HepG2 (cell line): Measurements from ENCODE around the gene CFAP119. TPM values are rescaled to one million over a fixed set of nuclear protein-coding genes. Genes with fewer than 3 reads are reported as not detected.
A peak's percentile ranks its signal among the peaks of the same experiment; 100 is the strongest.

Experiments used
- AGO2 ChIP-seq: fragments of 200-400 bp; formaldehyde crosslinking; optimal IDR thresholded peaks from 2 replicates; pipeline ENCODE3; 2017; ENCODE audit warnings: mild to moderate bottlenecking, low read depth, low read length, moderate library complexity
- FOXJ3 ChIP-seq: sonication (generic); formaldehyde crosslinking; IDR thresholded peaks from 2 replicates; pipeline ENCODE4 v1.4.0; 2020; ENCODE audit warnings: missing genetic modification reagents, mild to moderate bottlenecking, borderline replicate concordance
- MAF1 ChIP-seq: sonication (generic); formaldehyde crosslinking; IDR thresholded peaks from 2 replicates; pipeline ENCODE4 v1.5.0; 2020; ENCODE audit warnings: missing genetic modification reagents, borderline replicate concordance
- ONECUT2 ChIP-seq: sonication (generic); formaldehyde crosslinking; IDR thresholded peaks from 2 replicates; pipeline ENCODE4 v1.4.0; 2020; ENCODE audit warnings: missing genetic modification reagents
- POLR2AphosphoS5 ChIP-seq: IDR thresholded peaks from 2 replicates; pipeline ENCODE4 v1.6.1; 2012; ENCODE audit warnings: low read depth, low read length
- SIX1 ChIP-seq: sonication (generic); formaldehyde crosslinking; IDR thresholded peaks from 2 replicates; pipeline ENCODE4 v1.4.0; 2020; ENCODE audit warnings: missing genetic modification reagents, borderline replicate concordance
- TP53 ChIP-seq: sonication (generic); formaldehyde crosslinking; conservative IDR thresholded peaks from 2 replicates; pipeline ENCODE4 v1.4.0; 2020; ENCODE audit warnings: missing genetic modification reagents
- ZFP37 ChIP-seq: sonication (generic); formaldehyde crosslinking; IDR thresholded peaks from 2 replicates; pipeline ENCODE4 v1.4.0; 2020; ENCODE audit warnings: missing genetic modification reagents, borderline replicate concordance
- ZFP41 ChIP-seq: sonication (generic); formaldehyde crosslinking; IDR thresholded peaks from 2 replicates; pipeline ENCODE4 v1.4.0; 2020; ENCODE audit warnings: mild to moderate bottlenecking, missing genetic modification reagents, borderline replicate concordance
- ZIK1 ChIP-seq: sonication (generic); formaldehyde crosslinking; IDR thresholded peaks from 2 replicates; pipeline ENCODE4 v1.5.0; 2020; ENCODE audit warnings: mild to moderate bottlenecking, low read depth, missing genetic modification reagents, borderline replicate concordance
- ZNF615 ChIP-seq: sonication (generic); formaldehyde crosslinking; IDR thresholded peaks from 2 replicates; pipeline ENCODE4 v1.5.0; 2020; ENCODE audit warnings: mild to moderate bottlenecking, missing genetic modification reagents, borderline replicate concordance
- polyA plus RNA-seq, 8 experiments: library from polyadenylated mRNA; depleted of rRNA in 3 of 8; stranded (reverse) in 7 of 8; unstranded in 1 of 8; fragments of >200 nt; fragmentation: Illumina TruSeq in 4 of 8; extraction: Trizol in 4 of 8; gene quantifications; 2 replicates each; pipeline versions ENCODE4 v1.2.1 to v1.2.3, GENCODE V29; 2011 to 2016; ENCODE audit warnings: low read depth in 4 of 8, missing spikeins in 1 of 8, mixed read lengths in 1 of 8; ENCODE audit not compliant: insufficient read depth in 1 of 8
- total RNA-seq, 5 experiments: library from RNA; depleted of rRNA; stranded (reverse); fragments of >200 nt; fragmentation: Illumina TruSeq; extraction: Trizol; gene quantifications; 2 replicates each; pipeline ENCODE4 v1.2.3, GENCODE V29; 2016; ENCODE audit warnings: low read depth in 1 of 5
- TF ChIP-seq, protein P1 (sequence below): sonication (generic); formaldehyde crosslinking; conservative IDR thresholded peaks from 2 replicates; pipeline ENCODE4 v1.5.0; 2020; ENCODE audit warnings: missing genetic modification reagents
- TF ChIP-seq, protein P2 (sequence below): sonication (generic); formaldehyde crosslinking; IDR thresholded peaks from 2 replicates; pipeline ENCODE4 v1.5.0; 2020; ENCODE audit warnings: mild to moderate bottlenecking, missing genetic modification reagents, borderline replicate concordance
- TF ChIP-seq, protein P3 (sequence below): sonication (generic); formaldehyde crosslinking; IDR thresholded peaks from 2 replicates; pipeline ENCODE4 v1.4.0; 2020; ENCODE audit warnings: missing genetic modification reagents, mild to moderate bottlenecking, borderline replicate concordance
- TF ChIP-seq, protein P4 (sequence below): sonication (generic); formaldehyde crosslinking; IDR thresholded peaks from 2 replicates; pipeline ENCODE4 v1.4.0; 2020; ENCODE audit warnings: mild to moderate bottlenecking, missing genetic modification reagents, borderline replicate concordance

CFAP119 gene
- total and polyA plus RNA-seq, 2 of the 13 experiments (the other 11 are each of a cell fraction or from before 2014, with no cell fraction given): 6.4 TPM

DNA sequence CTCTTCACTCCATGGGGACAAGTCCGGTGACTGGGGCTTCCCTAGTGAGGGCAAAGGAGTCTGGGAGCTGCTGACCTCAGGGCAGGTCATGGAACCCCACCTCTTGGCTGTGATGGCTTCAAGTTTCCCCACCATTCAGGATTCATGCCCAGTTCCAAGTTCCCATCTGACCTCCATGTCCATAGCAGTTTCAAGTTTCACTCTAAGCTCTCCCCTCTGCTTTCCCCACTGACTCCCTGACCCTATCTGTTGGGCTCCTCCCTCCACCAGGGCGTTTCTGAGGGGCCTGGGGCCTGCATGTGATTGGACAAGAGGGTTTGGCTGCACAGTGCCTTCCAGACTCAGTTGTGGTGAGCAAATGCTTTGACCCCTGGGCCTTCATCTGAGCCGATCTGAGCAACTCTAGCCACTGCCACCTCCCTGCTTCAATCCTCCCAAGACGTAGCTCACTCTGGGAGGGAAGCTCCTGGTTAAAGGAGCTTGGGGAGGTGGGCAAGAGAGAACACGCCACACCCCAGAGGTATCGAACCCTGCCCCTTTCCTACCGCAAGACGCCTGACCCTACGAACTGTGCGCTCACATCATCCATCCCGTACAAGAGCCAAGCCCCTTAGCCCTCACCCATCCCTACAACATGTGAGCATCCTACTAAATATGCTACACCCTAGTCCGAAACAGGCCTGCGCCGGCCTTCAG, 16.8 kb upstream of the CFAP119 start (continued):
- TF ChIP-seq, protein P1, sequence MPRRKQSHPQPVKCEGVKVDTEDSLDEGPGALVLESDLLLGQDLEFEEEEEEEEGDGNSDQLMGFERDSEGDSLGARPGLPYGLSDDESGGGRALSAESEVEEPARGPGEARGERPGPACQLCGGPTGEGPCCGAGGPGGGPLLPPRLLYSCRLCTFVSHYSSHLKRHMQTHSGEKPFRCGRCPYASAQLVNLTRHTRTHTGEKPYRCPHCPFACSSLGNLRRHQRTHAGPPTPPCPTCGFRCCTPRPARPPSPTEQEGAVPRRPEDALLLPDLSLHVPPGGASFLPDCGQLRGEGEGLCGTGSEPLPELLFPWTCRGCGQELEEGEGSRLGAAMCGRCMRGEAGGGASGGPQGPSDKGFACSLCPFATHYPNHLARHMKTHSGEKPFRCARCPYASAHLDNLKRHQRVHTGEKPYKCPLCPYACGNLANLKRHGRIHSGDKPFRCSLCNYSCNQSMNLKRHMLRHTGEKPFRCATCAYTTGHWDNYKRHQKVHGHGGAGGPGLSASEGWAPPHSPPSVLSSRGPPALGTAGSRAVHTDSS (CRISPR knock-in tag): no peak
- TF ChIP-seq POLR2AphosphoS5 (peak; percentile 30), MAF1 (CRISPR knock-in tag) (no peak), ZFP41 (no peak), TP53 (CRISPR knock-in tag) (no peak), ONECUT2 (CRISPR knock-in tag) (no peak), ZIK1 (no peak), ZFP37 (CRISPR knock-in tag) (no peak), AGO2 (peak; percentile 81), FOXJ3 (no peak), ZNF615 (CRISPR knock-in tag) (no peak), SIX1 (CRISPR knock-in tag) (0 out of 2 replicates have a peak, but pooled peaks have one; percentile 32)
- TF ChIP-seq, protein P2, sequence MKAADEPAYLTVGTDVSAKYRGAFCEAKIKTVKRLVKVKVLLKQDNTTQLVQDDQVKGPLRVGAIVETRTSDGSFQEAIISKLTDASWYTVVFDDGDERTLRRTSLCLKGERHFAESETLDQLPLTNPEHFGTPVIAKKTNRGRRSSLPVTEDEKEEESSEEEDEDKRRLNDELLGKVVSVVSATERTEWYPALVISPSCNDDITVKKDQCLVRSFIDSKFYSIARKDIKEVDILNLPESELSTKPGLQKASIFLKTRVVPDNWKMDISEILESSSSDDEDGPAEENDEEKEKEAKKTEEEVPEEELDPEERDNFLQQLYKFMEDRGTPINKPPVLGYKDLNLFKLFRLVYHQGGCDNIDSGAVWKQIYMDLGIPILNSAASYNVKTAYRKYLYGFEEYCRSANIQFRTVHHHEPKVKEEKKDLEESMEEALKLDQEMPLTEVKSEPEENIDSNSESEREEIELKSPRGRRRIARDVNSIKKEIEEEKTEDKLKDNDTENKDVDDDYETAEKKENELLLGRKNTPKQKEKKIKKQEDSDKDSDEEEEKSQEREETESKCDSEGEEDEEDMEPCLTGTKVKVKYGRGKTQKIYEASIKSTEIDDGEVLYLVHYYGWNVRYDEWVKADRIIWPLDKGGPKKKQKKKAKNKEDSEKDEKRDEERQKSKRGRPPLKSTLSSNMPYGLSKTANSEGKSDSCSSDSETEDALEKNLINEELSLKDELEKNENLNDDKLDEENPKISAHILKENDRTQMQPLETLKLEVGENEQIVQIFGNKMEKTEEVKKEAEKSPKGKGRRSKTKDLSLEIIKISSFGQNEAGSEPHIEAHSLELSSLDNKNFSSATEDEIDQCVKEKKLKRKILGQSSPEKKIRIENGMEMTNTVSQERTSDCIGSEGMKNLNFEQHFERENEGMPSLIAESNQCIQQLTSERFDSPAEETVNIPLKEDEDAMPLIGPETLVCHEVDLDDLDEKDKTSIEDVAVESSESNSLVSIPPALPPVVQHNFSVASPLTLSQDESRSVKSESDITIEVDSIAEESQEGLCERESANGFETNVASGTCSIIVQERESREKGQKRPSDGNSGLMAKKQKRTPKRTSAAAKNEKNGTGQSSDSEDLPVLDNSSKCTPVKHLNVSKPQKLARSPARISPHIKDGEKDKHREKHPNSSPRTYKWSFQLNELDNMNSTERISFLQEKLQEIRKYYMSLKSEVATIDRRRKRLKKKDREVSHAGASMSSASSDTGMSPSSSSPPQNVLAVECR (CRISPR knock-in tag): no peak
- TF ChIP-seq, protein P3, sequence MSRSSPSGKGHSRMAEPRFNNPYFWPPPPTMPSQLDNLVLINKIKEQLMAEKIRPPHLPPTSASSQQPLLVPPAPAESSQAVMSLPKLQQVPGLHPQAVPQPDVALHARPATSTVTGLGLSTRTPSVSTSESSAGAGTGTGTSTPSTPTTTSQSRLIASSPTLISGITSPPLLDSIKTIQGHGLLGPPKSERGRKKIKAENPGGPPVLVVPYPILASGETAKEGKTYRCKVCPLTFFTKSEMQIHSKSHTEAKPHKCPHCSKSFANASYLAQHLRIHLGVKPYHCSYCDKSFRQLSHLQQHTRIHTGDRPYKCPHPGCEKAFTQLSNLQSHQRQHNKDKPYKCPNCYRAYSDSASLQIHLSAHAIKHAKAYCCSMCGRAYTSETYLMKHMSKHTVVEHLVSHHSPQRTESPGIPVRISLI (CRISPR knock-in tag): no peak
- TF ChIP-seq, protein P4, sequence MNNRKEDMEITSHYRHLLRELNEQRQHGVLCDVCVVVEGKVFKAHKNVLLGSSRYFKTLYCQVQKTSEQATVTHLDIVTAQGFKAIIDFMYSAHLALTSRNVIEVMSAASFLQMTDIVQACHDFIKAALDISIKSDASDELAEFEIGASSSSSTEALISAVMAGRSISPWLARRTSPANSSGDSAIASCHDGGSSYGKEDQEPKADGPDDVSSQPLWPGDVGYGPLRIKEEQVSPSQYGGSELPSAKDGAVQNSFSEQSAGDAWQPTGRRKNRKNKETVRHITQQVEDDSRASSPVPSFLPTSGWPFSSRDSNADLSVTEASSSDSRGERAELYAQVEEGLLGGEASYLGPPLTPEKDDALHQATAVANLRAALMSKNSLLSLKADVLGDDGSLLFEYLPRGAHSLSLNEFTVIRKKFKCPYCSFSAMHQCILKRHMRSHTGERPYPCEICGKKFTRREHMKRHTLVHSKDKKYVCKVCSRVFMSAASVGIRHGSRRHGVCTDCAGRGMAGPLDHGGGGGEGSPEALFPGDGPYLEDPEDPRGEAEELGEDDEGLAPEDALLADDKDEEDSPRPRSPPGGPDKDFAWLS (CRISPR knock-in tag): no peak
